ENCODE data around the gene ANKRD53.

DNA sequence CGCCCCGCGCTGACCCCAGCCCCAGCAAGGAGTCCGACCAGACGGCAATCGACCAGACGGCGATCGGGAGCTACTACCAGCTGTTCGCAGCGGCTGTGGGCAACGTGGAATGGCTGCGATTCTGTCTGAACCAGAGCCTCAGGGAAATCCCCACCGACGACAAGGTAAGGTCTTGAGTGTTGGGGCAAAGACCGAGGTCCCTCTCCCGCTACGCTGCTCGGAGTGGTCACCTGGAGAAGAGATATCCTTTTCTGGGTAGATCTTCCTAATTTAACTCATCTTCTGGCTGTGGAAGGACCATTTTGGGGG, 704 bp downstream of the ANKRD53 start:
- TF ChIP-seq POLR2AphosphoS5 (IDR thresholded peaks at IDR 0.05; ENCODE audit: low read depth, low read length) = no peak
- TF ChIP-seq POLR2A (IDR thresholded peaks at IDR 0.05; ENCODE audit: low read depth, low read length) = no peak
- TF ChIP-seq SPI1 (IDR thresholded peaks at IDR 0.05; ENCODE audit: low read depth, low read length) = no peak
- no peak for TF ChIP-seq POU2F2 (IDR thresholded peaks at IDR 0.05; ENCODE audit: low read depth, low read length)
- no peak for TF ChIP-seq TAF1 (IDR thresholded peaks at IDR 0.05; ENCODE audit: low read depth, low read length)

All from GM12891 (cell line).